Right forelimb (tissue), 1 donor: ENCODE measurements around the gene UNC45B.
"Not testable (repeated sequence)": the region's sequence is repeated elsewhere in the genome, so short reads cannot be mapped to it uniquely, and the experiment has no call there.

Experiments used
- DNase-seq: peaks from one replicate; pipeline ENCODE4 v3.0.0-alpha.2; 2018

The UNC45B gene

GRCh38 chr17:35170968-35171771, 23.6 kb downstream of the UNC45B start:
- DNase-seq, result no peak

DNA sequence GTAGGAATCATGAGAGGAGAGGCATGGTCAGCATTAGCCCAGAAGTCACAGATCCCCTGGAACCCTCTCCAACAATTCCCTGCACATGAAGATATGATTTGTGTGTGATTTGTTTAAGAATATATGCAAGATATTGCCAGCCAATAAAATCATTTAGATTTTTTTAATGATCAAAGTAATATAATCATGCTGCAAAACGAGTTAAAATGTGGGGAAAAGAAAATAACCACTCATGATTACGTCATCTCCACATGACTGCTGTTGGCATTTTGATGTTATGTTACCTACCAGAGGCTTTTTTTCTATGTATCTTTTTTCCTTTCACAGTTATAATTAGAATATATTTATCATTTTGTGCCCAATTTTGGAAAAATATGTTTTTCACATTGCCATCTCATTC, 24.2 kb downstream of the UNC45B start:
- no peak for DNase-seq

DNA sequence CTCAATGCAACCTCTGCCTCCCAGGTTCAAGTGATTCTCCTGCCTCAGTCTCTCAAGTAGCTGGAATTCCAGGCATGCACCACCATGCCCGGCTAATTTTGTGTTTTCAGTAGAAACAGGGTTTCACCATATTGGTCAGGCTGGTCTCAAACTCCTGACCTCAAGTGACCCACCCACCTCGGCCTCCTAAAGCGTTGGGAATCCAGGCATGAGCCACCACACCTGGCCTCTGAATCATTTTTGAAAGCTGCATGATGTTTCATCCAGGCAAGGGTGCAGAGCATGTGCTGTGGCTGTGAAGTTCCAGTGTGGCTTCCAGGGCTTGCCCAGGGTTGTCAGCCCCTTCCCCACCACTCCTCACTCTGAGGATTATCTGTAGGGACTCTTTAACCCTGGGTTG, 24.7 kb downstream of the UNC45B start:
- DNase-seq, result not testable (repeated sequence)

GRCh38 chr17:35174835-35175334, 27.3 kb downstream of the UNC45B start:
- DNase-seq, result no peak

DNA sequence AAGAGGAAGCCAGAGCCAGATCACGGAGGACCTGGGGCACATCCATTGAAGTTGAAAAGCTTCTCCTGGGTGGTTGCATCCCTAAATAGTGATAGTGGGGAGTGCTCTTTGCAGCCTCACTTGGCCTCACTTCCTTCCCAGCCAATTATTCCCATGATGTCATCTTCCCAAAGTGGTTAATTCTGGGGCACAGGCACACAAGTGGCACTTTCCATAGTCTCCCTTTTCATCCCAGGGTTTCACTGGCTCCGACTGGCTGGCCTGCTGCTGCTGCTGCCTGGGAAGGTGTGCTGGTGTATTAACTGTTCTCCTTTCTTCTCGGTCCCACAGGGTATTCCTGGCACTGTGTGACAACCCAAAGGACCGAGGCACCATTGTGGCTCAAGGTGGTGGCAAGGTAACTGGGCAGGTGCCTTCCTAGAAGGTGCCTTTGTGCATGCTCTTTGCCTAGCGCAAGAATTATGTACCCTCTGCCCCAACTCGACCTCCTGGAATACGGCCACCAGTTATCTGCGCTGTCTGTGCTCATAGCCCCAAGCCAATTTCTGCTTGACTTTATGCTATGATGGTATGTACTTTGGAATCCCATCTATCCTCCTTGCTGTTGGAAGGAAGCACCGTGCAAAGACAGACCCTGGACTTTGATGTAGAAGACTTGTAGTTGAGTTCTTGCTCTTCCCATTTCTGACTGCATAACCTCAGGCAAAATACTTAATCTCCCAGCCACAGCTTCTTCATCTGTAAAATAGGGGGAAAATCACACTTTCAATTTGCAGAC, 28.2 kb downstream of the UNC45B start:
- no peak for DNase-seq

- DNase-seq, result no peak
These were observed 29.3 kb downstream of the UNC45B start for GRCh38 chr17:35176897-35177296.

DNA sequence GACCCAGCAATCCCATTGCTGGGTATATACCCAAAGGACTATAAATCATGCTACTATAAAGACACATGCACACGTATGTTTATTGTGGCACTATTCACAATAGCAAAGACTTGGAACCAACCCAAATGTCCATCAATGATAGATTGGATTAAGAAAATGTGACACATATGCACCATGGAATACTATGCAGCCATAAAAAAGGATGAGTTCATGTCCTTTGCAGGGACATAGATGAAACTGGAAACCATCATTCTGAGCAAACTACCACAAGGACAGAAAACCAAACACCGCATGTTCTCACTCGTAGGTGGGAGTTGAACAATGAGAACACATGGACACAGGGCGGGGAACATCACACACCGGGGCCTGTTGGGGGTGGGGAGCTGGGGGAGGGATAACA, 31.8 kb downstream of the UNC45B start:
- DNase-seq, result not testable (repeated sequence)

GRCh38 chr17:35183332-35183731, 35.7 kb downstream of the UNC45B start:
- DNase-seq, result no peak

GRCh38 chr17:35184274-35184673, 36.7 kb downstream of the UNC45B start:
- DNase-seq, result no peak

- DNase-seq, result no peak
These were observed 38.2 kb downstream of the UNC45B start for GRCh38 chr17:35185849-35186248.

GRCh38 chr17:35187481-35187880, 39.9 kb downstream of the UNC45B start:
- no peak for DNase-seq

DNA sequence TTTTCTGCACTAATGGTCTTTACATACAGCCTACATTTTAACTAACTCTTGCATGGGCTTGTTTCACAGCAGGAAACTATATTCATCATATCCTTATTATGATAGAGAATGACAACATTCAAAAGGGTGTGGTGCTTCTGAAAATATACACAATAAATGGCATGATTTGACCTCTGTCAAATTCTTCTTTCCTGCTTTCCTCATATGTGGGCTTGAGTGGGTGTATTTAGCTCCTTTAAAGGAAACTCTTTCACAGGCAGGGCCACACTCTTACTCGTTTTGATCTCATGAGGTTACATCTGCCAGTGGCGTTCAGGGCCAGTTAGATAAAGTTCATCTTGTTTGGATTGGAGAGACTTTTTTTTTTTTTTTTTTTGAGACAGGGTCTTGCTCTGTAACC, 40.5 kb downstream of the UNC45B start:
- no peak for DNase-seq

DNA sequence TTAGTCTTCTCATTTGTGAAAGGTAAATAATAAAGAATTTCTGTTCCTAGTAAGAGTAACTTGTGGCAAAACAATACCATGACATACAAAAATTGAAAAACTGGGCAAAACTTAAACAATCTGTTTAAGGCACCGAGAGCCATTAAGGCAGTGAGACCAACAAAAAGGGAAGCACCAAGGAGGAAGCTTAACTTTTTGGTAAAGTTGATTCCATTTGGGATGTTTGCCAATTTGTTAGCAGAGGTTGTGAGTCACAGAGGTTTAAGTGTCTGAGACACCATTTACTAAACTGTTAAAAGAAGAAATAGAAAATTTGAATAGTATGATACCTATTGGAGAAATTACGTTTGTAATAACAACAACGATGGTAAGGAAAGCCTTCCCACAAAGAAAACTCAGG, 41.7 kb downstream of the UNC45B start:
- no peak for DNase-seq

GRCh38 chr17:35191001-35191695, 43.5 kb downstream of the UNC45B start:
- DNase-seq, result no peak

GRCh38 chr17:35192708-35193107, 45.1 kb downstream of the UNC45B start:
- DNase-seq, result no peak

DNA sequence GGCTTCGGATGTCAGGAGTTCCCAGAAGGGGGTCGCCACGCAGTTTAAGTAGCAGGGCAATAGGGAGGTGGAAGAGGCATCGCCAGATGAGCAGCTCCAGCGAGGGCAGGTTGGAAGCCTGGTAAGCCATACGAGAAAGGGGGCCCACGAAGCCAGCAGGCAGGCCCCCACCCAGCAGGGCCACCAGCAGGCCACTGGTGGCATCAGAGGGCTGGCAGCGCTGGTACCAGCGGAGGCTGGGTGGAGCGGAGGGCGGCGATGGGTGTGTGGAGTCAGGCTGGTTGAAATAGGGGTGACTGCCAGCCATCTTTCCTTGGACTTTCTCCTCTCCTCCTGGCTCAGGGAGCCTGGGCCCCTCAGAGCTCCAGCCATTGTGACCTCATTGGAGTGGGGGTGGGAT, 46.4 kb downstream of the UNC45B start, which contains the start of gene SLC35G3:
Gene SLC35G3 (minus strand): TSS at position 393 of the 400 bp plus-strand sequence. CDS start 86 bp downstream, at position 307.
- DNase-seq, result not testable (repeated sequence)

GRCh38 chr17:35195062-35195461, 47.4 kb downstream of the UNC45B start:
- DNase-seq, result not testable (repeated sequence)

DNA sequence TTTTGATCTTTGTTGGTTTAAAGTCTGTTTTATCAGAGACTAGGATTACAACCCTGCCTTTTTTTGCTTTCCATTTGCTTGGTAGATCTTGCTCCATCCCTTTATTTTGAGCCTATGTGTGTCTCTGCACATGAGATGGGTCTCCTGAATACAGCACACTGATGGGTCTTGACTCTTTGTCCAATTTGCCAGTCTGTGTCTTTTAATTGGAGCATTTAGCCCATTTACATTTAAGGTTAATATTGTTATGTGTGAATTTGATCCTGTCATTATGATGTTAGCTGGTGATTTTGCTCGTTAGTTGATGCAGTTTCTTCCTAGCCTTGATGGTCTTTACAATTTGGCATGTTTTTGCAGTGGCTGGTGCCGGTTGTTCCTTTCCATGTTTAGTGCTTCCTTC, 55.0 kb downstream of the UNC45B start:
- DNase-seq, result not testable (repeated sequence)

- DNase-seq, result no peak
These were observed 63.1 kb downstream of the UNC45B start for GRCh38 chr17:35210741-35211140.

DNA sequence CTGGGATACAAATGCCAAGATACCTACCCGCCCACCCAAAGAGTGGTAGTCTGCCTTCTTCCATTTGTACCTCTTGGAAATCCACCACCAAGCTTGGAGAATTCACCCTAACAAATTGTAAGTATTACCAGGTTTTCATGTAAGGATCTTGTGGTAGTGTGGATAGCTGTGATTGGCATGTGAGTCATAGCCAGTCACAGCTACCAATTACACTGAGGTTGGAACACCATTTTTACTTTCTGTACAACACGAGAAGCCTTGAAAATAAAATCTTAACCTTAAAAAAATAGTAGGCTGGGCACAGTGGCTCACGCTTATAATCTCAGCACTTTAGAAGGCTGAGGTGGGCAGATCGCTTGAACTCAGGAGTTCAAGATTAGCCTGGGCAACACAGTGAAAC, 65.1 kb downstream of the UNC45B start:
- no peak for DNase-seq

DNA sequence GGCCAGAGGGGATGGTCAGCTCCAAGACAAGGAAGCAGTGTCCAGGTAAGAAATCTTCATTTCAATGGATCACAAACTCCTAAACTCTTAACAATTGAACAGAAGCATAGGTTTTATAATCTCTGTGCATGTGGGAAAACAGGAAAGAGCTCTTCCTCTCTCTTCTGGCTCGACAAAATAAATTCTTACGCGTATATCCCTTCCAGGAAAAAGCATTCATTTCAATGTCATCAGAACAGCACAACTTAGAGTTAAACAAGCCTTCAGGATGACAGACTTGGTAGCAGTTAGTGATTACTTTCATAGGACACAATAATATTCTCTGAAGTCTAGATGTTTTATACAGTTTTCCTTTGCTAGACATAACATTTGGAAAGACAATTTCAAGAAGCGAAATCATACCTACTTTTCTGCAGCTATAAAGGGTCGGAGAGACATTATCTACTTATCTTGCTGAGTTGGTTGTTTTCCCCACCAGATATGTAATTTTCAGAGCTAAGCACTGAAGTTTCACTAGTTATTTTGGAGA, 65.9 kb downstream of the UNC45B start:
- no peak for DNase-seq

- DNase-seq, result no peak
These were observed 66.6 kb downstream of the UNC45B start for GRCh38 chr17:35214192-35214591.
